HepG2 (cell line): ENCODE measurements around the gene NBPF1. TPM values are rescaled to one million over a fixed set of nuclear protein-coding genes. Genes with fewer than 3 reads are reported as not detected.

ENCODE experiments used
- CENPT ChIP-seq: sonication (generic); formaldehyde crosslinking; IDR thresholded peaks from 2 replicates; pipeline ENCODE4 v1.8.0; 2022; ENCODE audit warnings: low read depth, mild to moderate bottlenecking, moderate library complexity, missing genetic modification reagents
- ERF ChIP-seq: IDR thresholded peaks from 2 replicates; pipeline ENCODE4 v1.6.1; 2018; ENCODE audit warnings: missing biosample characterization, missing genetic modification reagents
- FOXK2 ChIP-seq: fragments of 450-650 bp; IDR thresholded peaks from 2 replicates; pipeline ENCODE4 v1.6.1; 2016
- GATAD1 ChIP-seq: IDR thresholded peaks from 2 replicates; pipeline ENCODE4 v1.6.1; 2016; ENCODE audit warnings: missing genetic modification reagents, missing compliant biosample characterization
- HDAC6 ChIP-seq: fragments of 200-600 bp; sonication (generic); IDR thresholded peaks from 2 replicates; pipeline ENCODE4 v1.7.0; 2017; ENCODE audit warnings: mild to moderate bottlenecking, antibody characterized with exemption, low read length, low read depth
- RBM22 ChIP-seq: fragments of 200-400 bp; formaldehyde crosslinking; optimal IDR thresholded peaks from 2 replicates; pipeline ENCODE3; 2017; ENCODE audit warnings: mild to moderate bottlenecking, low read length, moderate library complexity
- SIX1 ChIP-seq: sonication (generic); formaldehyde crosslinking; IDR thresholded peaks from 2 replicates; pipeline ENCODE4 v1.4.0; 2020; ENCODE audit warnings: missing genetic modification reagents, borderline replicate concordance
- SUZ12 ChIP-seq: fragments of 150-350 bp; IDR thresholded peaks from 2 replicates; pipeline ENCODE4 v1.6.1; 2014; ENCODE audit warnings: low read depth, low read length
- TBP ChIP-seq: sonication (generic); formaldehyde crosslinking; IDR thresholded peaks from 2 replicates; pipeline ENCODE4 v1.5.0; 2020; ENCODE audit warnings: missing genetic modification reagents
- U2AF1 ChIP-seq: fragments of 200-400 bp; formaldehyde crosslinking; optimal IDR thresholded peaks from 2 replicates; pipeline ENCODE3; 2017; ENCODE audit warnings: mild to moderate bottlenecking, low read depth, low read length
- ZNF263 ChIP-seq: sonication (generic); formaldehyde crosslinking; IDR thresholded peaks from 2 replicates; pipeline ENCODE4 v1.4.0; 2020; ENCODE audit warnings: missing genetic modification reagents
- ZNF274 ChIP-seq: sonication (generic); formaldehyde crosslinking; IDR thresholded peaks from 2 replicates; pipeline ENCODE4 v1.5.1; 2020; ENCODE audit warnings: mild to moderate bottlenecking, missing genetic modification reagents
- ZNF337 ChIP-seq: sonication (generic); formaldehyde crosslinking; IDR thresholded peaks from 2 replicates; pipeline ENCODE4 v1.5.1; 2020; ENCODE audit warnings: missing genetic modification reagents, low read depth, mild to moderate bottlenecking, borderline replicate concordance
- ZNF354B ChIP-seq: sonication (generic); formaldehyde crosslinking; IDR thresholded peaks from 2 replicates; pipeline ENCODE4 v1.8.0; 2022; ENCODE audit warnings: mild to moderate bottlenecking, missing genetic modification reagents
- polyA plus RNA-seq, 8 experiments: library from polyadenylated mRNA; depleted of rRNA in 3 of 8; stranded (reverse) in 7 of 8; unstranded in 1 of 8; fragments of >200 nt; fragmentation: Illumina TruSeq in 4 of 8; extraction: Trizol in 4 of 8; gene quantifications; 2 replicates each; pipeline versions ENCODE4 v1.2.1 to v1.2.3, GENCODE V29; 2011 to 2016; ENCODE audit warnings: low read depth in 4 of 8, missing spikeins in 1 of 8, mixed read lengths in 1 of 8; ENCODE audit not compliant: insufficient read depth in 1 of 8
- total RNA-seq, 5 experiments: library from RNA; depleted of rRNA; stranded (reverse); fragments of >200 nt; fragmentation: Illumina TruSeq; extraction: Trizol; gene quantifications; 2 replicates each; pipeline ENCODE4 v1.2.3, GENCODE V29; 2016; ENCODE audit warnings: low read depth in 1 of 5
- TF ChIP-seq, protein P1 (sequence below): IDR thresholded peaks from 2 replicates; pipeline ENCODE4 v1.6.1; 2012; ENCODE audit warnings: inconsistent platforms
- TF ChIP-seq, protein P2 (sequence below): sonication (generic); formaldehyde crosslinking; IDR thresholded peaks from 2 replicates; pipeline ENCODE4 v1.4.0; 2020; ENCODE audit warnings: mild to moderate bottlenecking, missing genetic modification reagents
- TF ChIP-seq, protein P3 (sequence below): IDR thresholded peaks from 2 replicates; pipeline ENCODE4 v1.6.1; 2016; ENCODE audit warnings: low read depth
- TF ChIP-seq, protein P4 (sequence below): sonication (generic); formaldehyde crosslinking; IDR thresholded peaks from 2 replicates; pipeline ENCODE4 v1.5.0; 2020; ENCODE audit warnings: missing genetic modification reagents
- TF ChIP-seq, protein P5 (sequence below): IDR thresholded peaks from 2 replicates; pipeline ENCODE4 v1.6.1; 2016; ENCODE audit warnings: control low read depth
- TF ChIP-seq, protein P6 (sequence below): IDR thresholded peaks from 2 replicates; pipeline ENCODE4 v1.6.1; 2012; ENCODE audit warnings: low read depth, low read length, improper control_type of control experiment
- TF ChIP-seq, protein P7 (sequence below): sonication (generic); formaldehyde crosslinking; IDR thresholded peaks from 2 replicates; pipeline ENCODE4 v1.9.0; 2022; ENCODE audit warnings: missing genetic modification reagents, mild to moderate bottlenecking, borderline replicate concordance

Gene NBPF1
- total and polyA plus RNA-seq, 2 of the 13 experiments (the other 11 are each of a cell fraction or from before 2014, with no cell fraction given), result 30.3 to 35.6 TPM

DNA sequence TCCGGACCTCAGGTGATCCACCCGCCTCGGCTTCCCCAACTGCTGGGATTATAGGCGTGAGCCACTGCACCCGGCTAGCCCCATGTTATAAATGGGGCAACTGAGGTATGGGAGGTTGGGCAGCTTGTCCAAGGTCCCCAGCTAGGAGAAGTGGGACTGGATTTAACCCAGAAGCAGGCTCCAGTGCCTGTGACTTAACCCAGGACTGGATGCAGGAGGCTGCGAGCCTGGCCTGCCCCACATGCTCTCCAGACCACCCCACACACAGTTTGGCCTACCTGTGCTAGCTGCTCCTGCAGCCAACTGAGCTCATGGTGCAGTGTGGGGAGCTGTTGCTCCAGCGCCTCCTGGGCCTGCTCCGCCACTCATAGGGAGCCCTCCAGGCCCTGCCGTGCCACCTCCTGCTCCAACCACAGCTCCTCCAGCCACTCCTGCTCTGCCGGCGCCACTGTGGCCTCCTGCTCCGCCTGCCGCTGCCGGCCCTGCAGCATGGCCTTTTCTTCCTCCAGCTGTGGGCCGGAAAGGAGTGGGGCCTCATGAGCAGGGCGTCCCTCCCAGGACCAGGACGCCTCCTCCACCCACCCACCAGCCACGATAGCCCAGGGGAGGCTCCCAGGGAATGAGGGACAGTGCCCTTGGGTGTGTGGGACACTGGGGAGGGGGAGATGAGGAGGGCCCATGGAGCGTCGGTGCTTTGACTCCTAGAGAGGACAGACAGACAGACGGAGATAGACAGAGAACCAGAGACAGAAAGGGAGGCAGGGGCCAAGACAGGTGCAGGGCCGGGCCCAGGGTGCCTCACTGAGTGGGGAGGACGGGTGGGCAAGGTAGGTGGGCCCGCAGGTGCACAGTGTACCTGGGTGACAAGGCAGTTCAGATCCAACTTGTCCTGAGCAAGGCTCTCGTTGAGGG lies 12.4 kb upstream of the NBPF1 start (continued):
- no peak for TF ChIP-seq ZNF337 (CRISPR knock-in tag)
- TF ChIP-seq, protein P1, sequence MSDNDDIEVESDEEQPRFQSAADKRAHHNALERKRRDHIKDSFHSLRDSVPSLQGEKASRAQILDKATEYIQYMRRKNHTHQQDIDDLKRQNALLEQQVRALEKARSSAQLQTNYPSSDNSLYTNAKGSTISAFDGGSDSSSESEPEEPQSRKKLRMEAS, result peak; percentile 27; the same call in 1 of the 2 replicates
- TF ChIP-seq ZNF354B (CRISPR knock-in tag), result no peak
- no peak for TF ChIP-seq ZNF274 (CRISPR knock-in tag)
- TF ChIP-seq RBM22, result peak; percentile 88
- no peak for TF ChIP-seq HDAC6
- TF ChIP-seq, protein P2, sequence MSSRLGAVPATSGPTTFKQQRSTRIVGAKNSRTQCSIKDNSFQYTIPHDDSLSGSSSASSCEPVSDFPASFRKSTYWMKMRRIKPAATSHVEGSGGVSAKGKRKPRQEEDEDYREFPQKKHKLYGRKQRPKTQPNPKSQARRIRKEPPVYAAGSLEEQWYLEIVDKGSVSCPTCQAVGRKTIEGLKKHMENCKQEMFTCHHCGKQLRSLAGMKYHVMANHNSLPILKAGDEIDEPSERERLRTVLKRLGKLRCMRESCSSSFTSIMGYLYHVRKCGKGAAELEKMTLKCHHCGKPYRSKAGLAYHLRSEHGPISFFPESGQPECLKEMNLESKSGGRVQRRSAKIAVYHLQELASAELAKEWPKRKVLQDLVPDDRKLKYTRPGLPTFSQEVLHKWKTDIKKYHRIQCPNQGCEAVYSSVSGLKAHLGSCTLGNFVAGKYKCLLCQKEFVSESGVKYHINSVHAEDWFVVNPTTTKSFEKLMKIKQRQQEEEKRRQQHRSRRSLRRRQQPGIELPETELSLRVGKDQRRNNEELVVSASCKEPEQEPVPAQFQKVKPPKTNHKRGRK (CRISPR knock-in tag), result no peak
- no peak for TF ChIP-seq FOXK2
- TF ChIP-seq, protein P3, sequence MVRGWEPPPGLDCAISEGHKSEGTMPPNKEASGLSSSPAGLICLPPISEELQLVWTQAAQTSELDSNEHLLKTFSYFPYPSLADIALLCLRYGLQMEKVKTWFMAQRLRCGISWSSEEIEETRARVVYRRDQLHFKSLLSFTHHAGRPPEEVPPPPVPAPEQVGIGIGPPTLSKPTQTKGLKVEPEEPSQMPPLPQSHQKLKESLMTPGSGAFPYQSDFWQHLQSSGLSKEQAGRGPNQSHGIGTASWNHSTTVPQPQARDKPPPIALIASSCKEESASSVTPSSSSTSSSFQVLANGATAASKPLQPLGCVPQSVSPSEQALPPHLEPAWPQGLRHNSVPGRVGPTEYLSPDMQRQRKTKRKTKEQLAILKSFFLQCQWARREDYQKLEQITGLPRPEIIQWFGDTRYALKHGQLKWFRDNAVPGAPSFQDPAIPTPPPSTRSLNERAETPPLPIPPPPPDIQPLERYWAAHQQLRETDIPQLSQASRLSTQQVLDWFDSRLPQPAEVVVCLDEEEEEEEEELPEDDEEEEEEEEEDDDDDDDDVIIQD (CRISPR knock-in tag), result no peak
- no peak for TF ChIP-seq SIX1
- no peak for TF ChIP-seq CENPT (CRISPR knock-in tag)
- TF ChIP-seq, protein P4, sequence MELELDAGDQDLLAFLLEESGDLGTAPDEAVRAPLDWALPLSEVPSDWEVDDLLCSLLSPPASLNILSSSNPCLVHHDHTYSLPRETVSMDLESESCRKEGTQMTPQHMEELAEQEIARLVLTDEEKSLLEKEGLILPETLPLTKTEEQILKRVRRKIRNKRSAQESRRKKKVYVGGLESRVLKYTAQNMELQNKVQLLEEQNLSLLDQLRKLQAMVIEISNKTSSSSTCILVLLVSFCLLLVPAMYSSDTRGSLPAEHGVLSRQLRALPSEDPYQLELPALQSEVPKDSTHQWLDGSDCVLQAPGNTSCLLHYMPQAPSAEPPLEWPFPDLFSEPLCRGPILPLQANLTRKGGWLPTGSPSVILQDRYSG (CRISPR knock-in tag), result no peak
- peak; percentile 6; the same call in 1 of the 2 replicates for TF ChIP-seq ZNF263
- no peak for TF ChIP-seq U2AF1
- no peak for TF ChIP-seq ERF (CRISPR knock-in tag)
- no peak for TF ChIP-seq TBP (CRISPR knock-in tag)
- TF ChIP-seq, protein P5, sequence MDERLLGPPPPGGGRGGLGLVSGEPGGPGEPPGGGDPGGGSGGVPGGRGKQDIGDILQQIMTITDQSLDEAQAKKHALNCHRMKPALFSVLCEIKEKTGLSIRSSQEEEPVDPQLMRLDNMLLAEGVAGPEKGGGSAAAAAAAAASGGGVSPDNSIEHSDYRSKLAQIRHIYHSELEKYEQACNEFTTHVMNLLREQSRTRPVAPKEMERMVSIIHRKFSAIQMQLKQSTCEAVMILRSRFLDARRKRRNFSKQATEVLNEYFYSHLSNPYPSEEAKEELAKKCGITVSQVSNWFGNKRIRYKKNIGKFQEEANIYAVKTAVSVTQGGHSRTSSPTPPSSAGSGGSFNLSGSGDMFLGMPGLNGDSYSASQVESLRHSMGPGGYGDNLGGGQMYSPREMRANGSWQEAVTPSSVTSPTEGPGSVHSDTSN, result no peak
- no peak for TF ChIP-seq SUZ12
- TF ChIP-seq, protein P6, sequence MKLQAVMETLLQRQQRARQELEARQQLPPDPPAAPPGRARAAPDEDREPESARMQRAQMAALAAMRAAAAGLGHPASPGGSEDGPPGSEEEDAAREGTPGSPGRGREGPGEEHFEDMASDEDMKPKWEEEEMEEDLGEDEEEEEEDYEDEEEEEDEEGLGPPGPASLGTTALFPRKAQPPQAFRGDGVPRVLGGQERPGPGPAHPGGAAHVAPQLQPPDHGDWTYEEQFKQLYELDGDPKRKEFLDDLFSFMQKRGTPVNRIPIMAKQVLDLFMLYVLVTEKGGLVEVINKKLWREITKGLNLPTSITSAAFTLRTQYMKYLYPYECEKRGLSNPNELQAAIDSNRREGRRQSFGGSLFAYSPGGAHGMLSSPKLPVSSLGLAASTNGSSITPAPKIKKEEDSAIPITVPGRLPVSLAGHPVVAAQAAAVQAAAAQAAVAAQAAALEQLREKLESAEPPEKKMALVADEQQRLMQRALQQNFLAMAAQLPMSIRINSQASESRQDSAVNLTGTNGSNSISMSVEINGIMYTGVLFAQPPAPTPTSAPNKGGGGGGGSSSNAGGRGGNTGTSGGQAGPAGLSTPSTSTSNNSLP, result no peak
- TF ChIP-seq GATAD1 (CRISPR knock-in tag), result no peak
- TF ChIP-seq, protein P7, sequence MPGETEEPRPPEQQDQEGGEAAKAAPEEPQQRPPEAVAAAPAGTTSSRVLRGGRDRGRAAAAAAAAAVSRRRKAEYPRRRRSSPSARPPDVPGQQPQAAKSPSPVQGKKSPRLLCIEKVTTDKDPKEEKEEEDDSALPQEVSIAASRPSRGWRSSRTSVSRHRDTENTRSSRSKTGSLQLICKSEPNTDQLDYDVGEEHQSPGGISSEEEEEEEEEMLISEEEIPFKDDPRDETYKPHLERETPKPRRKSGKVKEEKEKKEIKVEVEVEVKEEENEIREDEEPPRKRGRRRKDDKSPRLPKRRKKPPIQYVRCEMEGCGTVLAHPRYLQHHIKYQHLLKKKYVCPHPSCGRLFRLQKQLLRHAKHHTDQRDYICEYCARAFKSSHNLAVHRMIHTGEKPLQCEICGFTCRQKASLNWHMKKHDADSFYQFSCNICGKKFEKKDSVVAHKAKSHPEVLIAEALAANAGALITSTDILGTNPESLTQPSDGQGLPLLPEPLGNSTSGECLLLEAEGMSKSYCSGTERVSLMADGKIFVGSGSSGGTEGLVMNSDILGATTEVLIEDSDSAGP (CRISPR knock-in tag), result no peak; the same call in 1 of the 2 replicates
